NB4 (cell line): ENCODE measurements around the gene FHIP1B.

Source experiments
- DNase-seq: peaks from one replicate; pipeline ENCODE4 v3.0.0; 2010; ENCODE audit warnings: low read depth
- H3K4me3 ChIP-seq: one replicate; pipeline ENCODE4 v1.5.1; 2011; ENCODE audit warnings: mild to moderate bottlenecking, low read depth, low read length, moderate library complexity
- CTCF ChIP-seq: IDR thresholded peaks from one replicate; pipeline ENCODE4 v1.5.1; 2012; ENCODE audit warnings: low read depth, low read length
- MAX ChIP-seq: IDR thresholded peaks from 2 replicates; pipeline ENCODE4 v1.6.1; 2011; ENCODE audit warnings: low read depth, low read length
- MYC ChIP-seq: IDR thresholded peaks from 2 replicates; pipeline ENCODE4 v1.6.1; 2011; ENCODE audit warnings: low read depth, low read length
- POLR2A ChIP-seq: IDR thresholded peaks from 2 replicates; pipeline ENCODE4 v1.6.1; 2011; ENCODE audit warnings: mild to moderate bottlenecking; ENCODE audit not compliant: insufficient read length; ENCODE audit errors: extremely low read depth

The FHIP1B gene

DNA sequence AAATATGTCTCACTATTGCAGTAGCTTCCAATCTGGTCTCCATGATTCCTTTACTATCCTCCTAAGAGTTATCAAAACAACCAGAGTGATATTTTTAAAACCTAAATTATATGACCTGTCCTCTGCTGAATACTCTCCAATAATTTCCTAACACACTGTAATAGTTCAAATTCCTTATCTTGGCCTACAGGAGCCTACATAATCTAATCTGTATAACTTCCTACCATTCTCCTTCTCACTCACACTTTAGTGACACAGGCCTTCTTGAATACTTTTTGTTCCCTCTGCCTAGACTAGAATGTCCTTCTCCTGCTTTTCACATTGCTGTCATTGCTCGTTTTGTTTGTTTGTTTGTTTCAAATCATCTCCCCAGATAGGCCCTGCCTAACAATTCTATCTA, 9.4 kb downstream of the FHIP1B start:
- TF ChIP-seq MAX (no peak), MYC (no peak), POLR2A (no peak), CTCF (no peak)
- H3K4me3 ChIP-seq, result no peak overlapping the region
- DNase-seq, result no peak

- no peak overlapping the region for H3K4me3 ChIP-seq
- TF ChIP-seq MAX, result no peak
- TF ChIP-seq MYC, result no peak
- TF ChIP-seq CTCF, result no peak
- no peak for TF ChIP-seq POLR2A
- DNase-seq, result no peak
Observed at GRCh38 chr11:6224421-6224820, 10.0 kb downstream of the FHIP1B start.

- no peak overlapping the region for H3K4me3 ChIP-seq
- DNase-seq, result no peak
- TF ChIP-seq POLR2A (no peak), CTCF (no peak), MYC (no peak), MAX (no peak)
Observed at GRCh38 chr11:6223854-6224253, 10.6 kb downstream of the FHIP1B start.

GRCh38 chr11:6219359-6219758, 15.1 kb downstream of the FHIP1B start:
- no peak overlapping the region for H3K4me3 ChIP-seq
- TF ChIP-seq MYC (no peak), CTCF (no peak), POLR2A (no peak), MAX (no peak)
- DNase-seq, result no peak

DNA sequence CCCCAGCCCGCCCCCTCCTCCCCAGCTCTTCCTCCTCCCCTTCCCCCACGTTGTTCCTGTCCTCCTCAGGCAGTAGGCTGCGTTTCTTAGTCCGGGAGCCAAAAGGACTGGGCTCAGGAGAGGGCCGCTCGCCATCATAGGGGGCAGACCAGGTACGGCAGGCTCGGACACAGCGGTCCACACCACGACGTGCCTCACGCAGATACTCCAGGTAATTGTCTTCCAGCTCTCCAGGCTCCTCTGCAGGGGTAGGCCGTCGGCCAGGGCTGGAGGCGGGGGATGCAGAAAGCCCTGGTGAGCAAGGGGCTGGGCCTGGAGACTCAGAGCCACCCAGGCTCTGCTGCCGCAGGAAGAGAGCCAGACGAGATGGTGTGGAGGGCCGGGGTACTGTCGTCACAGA, 16.7 kb downstream of the FHIP1B start:
- TF ChIP-seq POLR2A (no peak), MYC (no peak), CTCF (no peak), MAX (no peak)
- H3K4me3 ChIP-seq, result no peak overlapping the region
- no peak for DNase-seq

GRCh38 chr11:6216501-6216900, 17.9 kb downstream of the FHIP1B start:
- no peak overlapping the region for H3K4me3 ChIP-seq
- no peak for DNase-seq
- no peak for TF ChIP-seq MYC
- no peak for TF ChIP-seq POLR2A
- no peak for TF ChIP-seq MAX
- no peak for TF ChIP-seq CTCF
